SK-N-MC (cell line): ENCODE data around the gene HS2ST1.

Experiments
- DNase-seq: peaks from one replicate; pipeline ENCODE4 v3.0.0-alpha.2; 2011; ENCODE audit warnings: low read depth, low spot score
- H3K27ac ChIP-seq: fragments of 200-600 bp; sonication (generic); 2 replicates; pipeline ENCODE4 v1.5.1; 2016; ENCODE audit warnings: mixed run types
- H3K36me3 ChIP-seq: fragments of 200-600 bp; sonication (generic); 2 replicates; pipeline ENCODE4 v1.6.1; 2017; ENCODE audit warnings: antibody characterized with exemption, low read length, mixed read lengths; ENCODE audit not compliant: insufficient read depth
- H3K4me3 ChIP-seq: fragments of 200-600 bp; sonication (generic); 2 replicates; pipeline ENCODE4 v1.5.1; 2016
- H3K9ac ChIP-seq: fragments of 200-600 bp; sonication (generic); 2 replicates; pipeline ENCODE4 v1.8.0; 2017; ENCODE audit warnings: mixed run types, mixed read lengths; ENCODE audit not compliant: insufficient read length
- H3K9me3 ChIP-seq: fragments of 200-600 bp; sonication (generic); 2 replicates; pipeline ENCODE4 v1.6.1; 2017; ENCODE audit warnings: low read depth, mild to moderate bottlenecking, antibody characterized with exemption, low read length, moderate library complexity, mixed read lengths
- EZH2 ChIP-seq: fragments of 200-600 bp; sonication (generic); IDR thresholded peaks from one replicate; pipeline ENCODE4 v1.6.1; 2017; ENCODE audit warnings: antibody characterized with exemption
- FOXP2 ChIP-seq: optimal IDR thresholded peaks from 2 replicates; pipeline ENCODE3; 2011; ENCODE audit warnings: mild to moderate bottlenecking, moderate library complexity; ENCODE audit not compliant: insufficient read depth; ENCODE audit errors: extremely low read length, control extremely low read depth
- POLR2AphosphoS5 ChIP-seq: IDR thresholded peaks from 2 replicates; pipeline ENCODE4 v1.6.1; 2012; ENCODE audit warnings: mild to moderate bottlenecking, low read depth, low read length, borderline replicate concordance

The HS2ST1 gene

DNA sequence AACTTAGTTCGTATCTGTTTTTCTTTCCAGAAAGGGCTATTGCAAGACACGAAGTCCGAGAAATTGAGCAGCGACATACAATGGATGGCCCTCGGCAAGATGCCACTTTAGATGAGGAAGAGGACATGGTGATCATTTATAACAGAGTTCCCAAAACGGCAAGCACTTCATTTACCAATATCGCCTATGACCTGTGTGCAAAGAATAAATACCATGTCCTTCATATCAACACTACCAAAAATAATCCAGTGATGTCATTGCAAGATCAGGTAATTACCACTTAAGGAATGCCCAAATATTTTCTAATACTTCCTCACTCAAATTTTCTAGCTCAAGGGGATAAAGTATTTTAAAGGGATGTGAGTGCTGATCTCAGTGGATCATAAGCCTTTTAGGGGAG lies 158.5 kb downstream of the HS2ST1 start:
- Histone ChIP-seq H3K9me3 (no peaks in the 10 kb centered on the region), H3K9ac (no peak overlapping the region), H3K27ac (no peak overlapping the region), H3K4me3 (no peak overlapping the region), H3K36me3 (no peaks in the 10 kb centered on the region)
- no peak for DNase-seq
- TF ChIP-seq POLR2AphosphoS5: no peak
- no peak for TF ChIP-seq FOXP2
- TF ChIP-seq EZH2: no peak

GRCh38 chr1:87074001-87074795 lies 159.8 kb downstream of the HS2ST1 start:
- DNase-seq: no peak
- Histone ChIP-seq H3K36me3 (no peaks in the 10 kb centered on the region), H3K9ac (no peak overlapping the region), H3K9me3 (no peaks in the 10 kb centered on the region), H3K4me3 (peak overlapping the region; percentile 47), H3K27ac (peak overlapping the region; percentile 75)
- TF ChIP-seq EZH2 (no peak), FOXP2 (peak; percentile 62), POLR2AphosphoS5 (no peak)

DNA sequence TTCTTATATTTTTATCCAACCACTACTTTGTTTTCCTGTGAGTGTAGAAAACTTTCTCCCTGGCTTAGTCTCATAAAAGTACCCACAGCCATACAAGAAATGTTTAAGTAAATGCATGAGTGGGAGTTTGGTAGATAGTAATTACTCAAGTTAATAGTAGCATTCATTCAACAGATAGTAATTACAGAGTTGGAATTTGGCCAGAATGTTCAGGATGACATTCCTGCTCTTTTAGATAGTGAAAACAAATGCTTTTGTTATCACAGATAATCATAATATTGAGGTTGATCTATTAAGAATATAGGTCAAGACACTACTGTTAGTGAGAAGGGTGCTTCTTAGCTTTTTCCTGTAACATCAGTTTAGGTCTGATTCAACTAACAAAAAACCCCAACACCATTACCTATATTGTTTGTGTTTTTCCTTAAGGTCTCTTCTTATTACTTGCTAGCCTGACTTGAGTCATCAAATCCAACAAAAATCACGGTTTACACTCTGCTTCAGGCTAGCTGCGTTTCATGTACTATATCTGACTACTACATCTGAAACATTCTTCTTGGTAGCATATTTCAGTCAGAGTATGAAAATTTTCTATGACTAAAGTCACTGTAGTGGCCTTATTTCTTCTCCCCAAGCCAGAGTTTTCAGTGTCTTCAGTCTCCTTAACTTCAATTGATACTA lies 163.7 kb downstream of the HS2ST1 start:
- Histone ChIP-seq H3K27ac (no peak overlapping the region), H3K9me3 (no peaks in the 10 kb centered on the region), H3K9ac (no peak overlapping the region), H3K4me3 (no peak overlapping the region), H3K36me3 (no peaks in the 10 kb centered on the region)
- DNase-seq: no peak
- TF ChIP-seq POLR2AphosphoS5 (no peak), EZH2 (no peak), FOXP2 (no peak)

DNA sequence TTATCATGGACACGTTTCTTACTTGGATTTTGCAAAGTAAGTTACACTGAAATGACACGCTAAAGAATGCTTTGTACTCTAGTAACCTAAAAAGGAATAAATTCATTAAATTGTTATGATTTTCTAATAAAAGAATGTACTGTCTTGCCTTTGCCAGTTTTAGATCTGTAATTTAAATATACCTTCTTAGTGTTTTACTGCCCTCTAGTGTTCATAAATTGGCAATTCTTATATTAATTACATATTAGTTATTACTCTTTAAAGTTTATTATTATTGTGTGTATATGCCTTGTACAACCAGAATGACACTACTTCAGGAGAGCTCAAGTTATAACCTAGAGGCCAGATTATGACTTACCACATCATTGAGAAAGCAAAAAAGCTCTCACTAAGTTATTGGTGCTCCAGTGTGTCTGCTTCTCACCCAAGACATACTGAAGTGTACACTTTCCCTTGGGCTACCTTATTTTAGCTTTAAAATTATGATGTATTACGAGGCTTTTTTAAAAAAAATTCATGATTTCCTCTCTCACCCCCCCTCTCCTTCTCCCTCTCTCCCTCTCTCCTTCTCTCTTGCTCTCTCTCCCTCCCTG lies 169.9 kb downstream of the HS2ST1 start:
- no peak for DNase-seq
- Histone ChIP-seq H3K4me3 (no peak overlapping the region), H3K36me3 (no peaks in the 10 kb centered on the region), H3K27ac (no peak overlapping the region), H3K9ac (no peak overlapping the region), H3K9me3 (no peaks in the 10 kb centered on the region)
- no peak for TF ChIP-seq POLR2AphosphoS5

- Histone ChIP-seq H3K36me3 (no peaks in the 10 kb centered on the region), H3K27ac (no peak overlapping the region), H3K9ac (no peak overlapping the region), H3K4me3 (no peak overlapping the region), H3K9me3 (no peaks in the 10 kb centered on the region)
- DNase-seq: no peak
- TF ChIP-seq EZH2: no peak
- no peak for TF ChIP-seq FOXP2
- no peak for TF ChIP-seq POLR2AphosphoS5
Observed at GRCh38 chr1:87086120-87086519, 171.7 kb downstream of the HS2ST1 start.

DNA sequence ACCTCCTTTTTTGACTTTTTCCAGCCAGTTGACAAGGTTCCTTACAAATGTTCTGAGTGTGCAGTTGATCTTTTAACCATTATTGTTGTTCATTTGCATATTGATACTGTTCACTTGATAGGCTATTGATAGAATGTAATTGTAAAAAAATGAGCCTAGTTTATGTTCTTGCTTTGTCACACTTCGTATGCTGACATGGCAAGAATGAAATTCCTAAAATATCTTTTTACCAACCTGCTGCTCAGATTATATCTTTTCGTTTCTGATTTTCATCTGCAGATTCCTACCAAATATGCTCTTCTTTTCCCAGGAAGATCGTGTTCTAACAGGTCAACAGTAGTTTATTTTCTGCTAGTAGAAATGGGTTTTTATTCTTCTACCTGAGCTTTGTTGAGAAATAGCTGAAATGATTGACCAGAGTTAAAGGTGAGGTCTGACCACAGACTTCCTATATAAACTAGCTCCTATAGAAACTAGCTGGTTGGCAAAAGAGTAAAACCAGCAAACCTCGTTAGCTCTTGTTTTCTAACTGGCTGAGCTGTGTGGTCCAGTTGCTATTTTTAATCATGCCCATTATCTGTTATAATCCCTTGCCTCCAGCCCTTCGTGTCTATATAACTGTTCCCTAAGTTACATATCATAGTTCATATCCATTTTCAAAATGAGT lies 174.8 kb downstream of the HS2ST1 start:
- no peaks in the 10 kb centered on the region for H3K9me3 ChIP-seq
- H3K4me3 ChIP-seq: no peak overlapping the region
- no peak overlapping the region for H3K9ac ChIP-seq
- H3K27ac ChIP-seq: no peak overlapping the region
- no peak for DNase-seq
- TF ChIP-seq FOXP2 (no peak), EZH2 (no peak), POLR2AphosphoS5 (no peak)
- H3K36me3 ChIP-seq: no peaks in the 10 kb centered on the region

- no peaks in the 10 kb centered on the region for H3K36me3 ChIP-seq
- no peak overlapping the region for H3K27ac ChIP-seq
- no peaks in the 10 kb centered on the region for H3K9me3 ChIP-seq
- no peak overlapping the region for H3K9ac ChIP-seq
- DNase-seq: no peak
- no peak for TF ChIP-seq POLR2AphosphoS5
- TF ChIP-seq FOXP2: no peak
- no peak for TF ChIP-seq EZH2
- no peak overlapping the region for H3K4me3 ChIP-seq
Observed at GRCh38 chr1:87089823-87090222, 175.4 kb downstream of the HS2ST1 start.

DNA sequence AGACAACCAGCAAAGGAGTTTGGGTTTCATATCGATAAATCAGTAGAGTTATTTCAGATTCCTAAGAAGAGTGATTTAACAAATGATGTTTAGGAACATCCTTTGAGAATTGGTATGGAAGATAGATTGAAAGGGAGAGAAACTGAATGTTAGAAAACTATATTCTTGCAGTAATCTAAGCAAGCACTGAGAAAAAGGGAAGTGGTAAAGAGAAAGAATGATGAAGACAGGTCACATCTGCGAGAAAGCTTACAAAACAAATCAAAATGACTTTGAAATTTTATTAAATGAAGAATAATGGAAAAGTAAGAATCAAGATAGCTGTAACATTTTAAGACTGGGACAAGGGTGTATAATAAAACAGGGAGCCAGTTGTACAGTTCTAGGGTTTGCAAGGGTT lies 177.0 kb downstream of the HS2ST1 start:
- Histone ChIP-seq H3K36me3 (no peaks in the 10 kb centered on the region), H3K4me3 (no peak overlapping the region), H3K9me3 (no peaks in the 10 kb centered on the region), H3K27ac (no peak overlapping the region), H3K9ac (no peak overlapping the region)
- DNase-seq: no peak
- TF ChIP-seq EZH2 (no peak), POLR2AphosphoS5 (no peak), FOXP2 (no peak)
